NCI-H446 (cell line): ENCODE measurements around the gene RAB17.

ENCODE experiments used
- DNase-seq, 2 experiments: peaks; one replicate each; lab custom pipeline; 2025; lab: John Stamatoyannopoulos, UW

Gene RAB17

GRCh38 chr2:237577956-237578870 is 12.3 kb downstream of the RAB17 start:
- no peak for DNase-seq

GRCh38 chr2:237577458-237577857 is 13.1 kb downstream of the RAB17 start:
- no peak for DNase-seq

GRCh38 chr2:237576974-237577373 is 13.6 kb downstream of the RAB17 start:
- no peak for DNase-seq

- DNase-seq: no peak
Observed at GRCh38 chr2:237575869-237576862, 14.4 kb downstream of the RAB17 start.

GRCh38 chr2:237574894-237575868 is 15.4 kb downstream of the RAB17 start:
- DNase-seq: no peak

GRCh38 chr2:237574467-237574866 is 16.1 kb downstream of the RAB17 start:
- no peak for DNase-seq

- DNase-seq: no peak
Observed at GRCh38 chr2:237573721-237574415, 16.7 kb downstream of the RAB17 start.

GRCh38 chr2:237572742-237573101 is 17.8 kb downstream of the RAB17 start:
- DNase-seq: no peak

- peak; percentile 54 to 87 for DNase-seq
Observed at GRCh38 chr2:237572021-237572741, 18.4 kb downstream of the RAB17 start.

GRCh38 chr2:237571551-237571950 is 19.0 kb downstream of the RAB17 start:
- DNase-seq: no peak

GRCh38 chr2:237570776-237571335 is 19.7 kb downstream of the RAB17 start:
- no peak for DNase-seq

- DNase-seq: no peak
Observed at GRCh38 chr2:237569896-237570295, 20.6 kb downstream of the RAB17 start.

- DNase-seq: no peak
Observed at GRCh38 chr2:237569041-237569440, 21.5 kb downstream of the RAB17 start.

GRCh38 chr2:237568121-237568660 is 22.3 kb downstream of the RAB17 start:
- no peak for DNase-seq

GRCh38 chr2:237567276-237568029 is 23.1 kb downstream of the RAB17 start:
- DNase-seq: no peak

- DNase-seq: no peak
Observed at GRCh38 chr2:237566401-237567235, 23.9 kb downstream of the RAB17 start, which contains the start of gene PRLH. TSS of gene PRLH (plus strand) at chr2:237566574. CDS start at chr2:237566574, 0 bp downstream.

GRCh38 chr2:237565974-237566373 is 24.6 kb downstream of the RAB17 start:
- DNase-seq: no peak
